NB4 (cell line): ENCODE results near the gene STEAP3.

Source experiments
- DNase-seq: peaks from one replicate; pipeline ENCODE4 v3.0.0; 2010; ENCODE audit warnings: low read depth
- H3K4me3 ChIP-seq: one replicate; pipeline ENCODE4 v1.5.1; 2011; ENCODE audit warnings: mild to moderate bottlenecking, low read depth, low read length, moderate library complexity
- CTCF ChIP-seq: IDR thresholded peaks from one replicate; pipeline ENCODE4 v1.5.1; 2012; ENCODE audit warnings: low read depth, low read length
- MAX ChIP-seq: IDR thresholded peaks from 2 replicates; pipeline ENCODE4 v1.6.1; 2011; ENCODE audit warnings: low read depth, low read length
- MYC ChIP-seq: IDR thresholded peaks from 2 replicates; pipeline ENCODE4 v1.6.1; 2011; ENCODE audit warnings: low read depth, low read length
- POLR2A ChIP-seq: IDR thresholded peaks from 2 replicates; pipeline ENCODE4 v1.6.1; 2011; ENCODE audit warnings: mild to moderate bottlenecking; ENCODE audit not compliant: insufficient read length; ENCODE audit errors: extremely low read depth

Gene STEAP3

GRCh38 chr2:119207447-119207846 lies 16.2 kb upstream of the STEAP3 start:
- TF ChIP-seq MAX: no peak
- TF ChIP-seq CTCF: no peak
- TF ChIP-seq MYC: no peak
- no peak for TF ChIP-seq POLR2A
- no peak overlapping the region for H3K4me3 ChIP-seq
- no peak for DNase-seq

GRCh38 chr2:119208791-119209203 lies 14.8 kb upstream of the STEAP3 start:
- DNase-seq: peak; percentile 23
- TF ChIP-seq MYC (no peak), CTCF (no peak), MAX (no peak), POLR2A (no peak)
- no peak overlapping the region for H3K4me3 ChIP-seq

DNA sequence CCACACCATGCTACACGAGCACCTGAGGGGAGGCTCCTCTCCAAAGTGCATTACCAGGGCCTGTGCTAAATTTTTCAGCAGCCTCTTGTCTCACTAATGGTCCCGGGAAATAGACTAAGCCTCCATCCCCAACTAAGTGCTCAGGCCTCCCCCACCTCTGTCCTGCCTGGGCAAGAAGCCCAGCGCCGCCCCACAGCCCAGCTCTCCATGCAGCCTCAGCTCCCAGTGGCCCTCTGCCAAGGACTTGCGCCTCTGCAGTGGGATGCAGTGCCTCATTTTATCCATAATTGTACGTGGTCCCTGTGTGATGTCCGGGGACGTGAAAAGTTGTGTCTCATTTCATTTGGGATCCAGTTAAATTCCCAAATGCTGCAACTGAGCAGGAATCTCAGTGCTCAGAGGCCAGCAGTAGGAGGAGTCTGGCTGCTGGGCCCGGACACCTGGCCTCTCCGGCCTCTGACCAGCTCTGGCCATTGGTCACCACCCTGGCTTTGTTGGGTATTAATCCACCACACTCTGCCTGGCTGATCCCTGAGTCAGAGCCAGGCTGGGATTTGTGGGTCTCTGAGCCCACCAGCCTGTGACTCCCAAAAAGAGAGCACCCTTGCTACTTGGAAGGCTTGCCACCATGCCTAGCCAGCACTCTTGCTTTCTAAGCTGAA lies 11.4 kb upstream of the STEAP3 start:
- TF ChIP-seq MAX (no peak), POLR2A (no peak), CTCF (no peak), MYC (no peak)
- no peak for DNase-seq
- H3K4me3 ChIP-seq: no peak overlapping the region

DNA sequence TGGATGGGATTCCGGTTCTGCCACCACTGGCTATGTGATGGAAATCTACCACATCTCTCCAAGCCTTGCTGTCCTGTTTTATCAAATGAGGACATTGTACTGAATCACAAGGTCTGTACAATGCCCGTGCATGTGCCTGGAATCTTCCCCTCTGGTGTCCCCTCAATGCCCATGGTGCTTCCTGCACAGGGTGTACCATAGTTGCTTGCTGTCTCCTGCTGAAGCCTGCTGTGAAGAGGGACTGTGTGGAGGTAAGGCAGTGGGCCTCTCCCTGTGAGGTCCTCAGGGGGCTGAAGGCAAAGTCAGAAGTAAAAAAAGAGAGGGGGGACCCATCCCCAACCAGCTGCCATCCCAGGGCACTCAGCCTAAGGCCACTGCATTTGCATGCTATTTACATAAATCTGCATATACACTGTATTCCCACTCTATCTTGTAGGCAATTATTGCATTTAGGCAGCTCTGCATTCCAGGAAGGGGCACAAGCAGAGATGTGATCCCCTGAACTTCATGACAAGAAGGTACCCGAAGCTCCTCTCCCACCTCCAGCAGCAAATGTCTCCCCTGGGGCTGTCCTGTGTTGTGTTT lies 9.1 kb upstream of the STEAP3 start:
- no peak for DNase-seq
- H3K4me3 ChIP-seq: no peak overlapping the region
- no peak for TF ChIP-seq POLR2A
- TF ChIP-seq MAX: no peak
- no peak for TF ChIP-seq CTCF

DNA sequence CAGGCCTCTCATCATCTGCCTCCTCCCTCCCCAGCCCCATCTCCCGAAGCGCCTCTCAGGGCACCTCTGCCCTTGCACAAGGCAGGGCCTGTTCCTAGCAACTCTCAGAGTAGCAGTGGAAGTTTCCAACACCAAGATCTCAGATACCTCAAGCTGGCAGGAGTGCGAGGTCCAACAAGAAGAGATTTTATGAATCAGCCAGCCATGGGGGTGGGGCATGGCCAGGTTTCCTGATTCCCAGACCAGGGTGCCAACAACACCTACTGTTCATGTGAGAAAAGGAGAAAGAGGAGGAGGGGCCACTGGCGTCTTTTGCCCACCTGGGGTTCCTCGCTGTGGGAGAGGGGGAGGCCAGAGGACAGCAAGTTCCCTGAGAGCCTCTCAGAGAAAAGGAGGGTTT lies 6.6 kb upstream of the STEAP3 start:
- TF ChIP-seq MAX: no peak
- TF ChIP-seq CTCF: no peak
- no peak for TF ChIP-seq MYC
- TF ChIP-seq POLR2A: no peak
- no peak for DNase-seq
- no peak overlapping the region for H3K4me3 ChIP-seq
